Measurements from ENCODE around the gene THSD4.

Gene THSD4

GRCh38 chr15:71198846-71199245 is 83.6 kb downstream of the THSD4 start:
- no peak for DNase-seq (ENCODE audit: low read depth)
- TF ChIP-seq, protein P1, sequence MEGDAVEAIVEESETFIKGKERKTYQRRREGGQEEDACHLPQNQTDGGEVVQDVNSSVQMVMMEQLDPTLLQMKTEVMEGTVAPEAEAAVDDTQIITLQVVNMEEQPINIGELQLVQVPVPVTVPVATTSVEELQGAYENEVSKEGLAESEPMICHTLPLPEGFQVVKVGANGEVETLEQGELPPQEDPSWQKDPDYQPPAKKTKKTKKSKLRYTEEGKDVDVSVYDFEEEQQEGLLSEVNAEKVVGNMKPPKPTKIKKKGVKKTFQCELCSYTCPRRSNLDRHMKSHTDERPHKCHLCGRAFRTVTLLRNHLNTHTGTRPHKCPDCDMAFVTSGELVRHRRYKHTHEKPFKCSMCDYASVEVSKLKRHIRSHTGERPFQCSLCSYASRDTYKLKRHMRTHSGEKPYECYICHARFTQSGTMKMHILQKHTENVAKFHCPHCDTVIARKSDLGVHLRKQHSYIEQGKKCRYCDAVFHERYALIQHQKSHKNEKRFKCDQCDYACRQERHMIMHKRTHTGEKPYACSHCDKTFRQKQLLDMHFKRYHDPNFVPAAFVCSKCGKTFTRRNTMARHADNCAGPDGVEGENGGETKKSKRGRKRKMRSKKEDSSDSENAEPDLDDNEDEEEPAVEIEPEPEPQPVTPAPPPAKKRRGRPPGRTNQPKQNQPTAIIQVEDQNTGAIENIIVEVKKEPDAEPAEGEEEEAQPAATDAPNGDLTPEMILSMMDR (conservative IDR thresholded peaks at IDR 0.05; ENCODE audit: control insufficient read depth, insufficient read depth, low read depth, low read length) = no peak

GRCh38 chr15:71199384-71200351 is 84.4 kb downstream of the THSD4 start:
- no peak overlapping the region for H3K4me3 ChIP-seq (ENCODE audit: control insufficient read depth, low read depth, low read length)
- TF ChIP-seq, protein P1 (conservative IDR thresholded peaks at IDR 0.05; ENCODE audit: control insufficient read depth, insufficient read depth, low read depth, low read length) = no peak
- DNase-seq (ENCODE audit: low read depth) = no peak

More at GRCh38 chr15:71198846-71199245, 83.6 kb downstream of the THSD4 start:
- no peak overlapping the region for H3K4me3 ChIP-seq (ENCODE audit: control insufficient read depth, low read depth, low read length)

GRCh38 chr15:71201477-71201876 is 86.2 kb downstream of the THSD4 start:
- DNase-seq (ENCODE audit: low read depth) = no peak
- TF ChIP-seq, protein P1 (conservative IDR thresholded peaks at IDR 0.05; ENCODE audit: control insufficient read depth, insufficient read depth, low read depth, low read length) = no peak
- no peak overlapping the region for H3K4me3 ChIP-seq (ENCODE audit: control insufficient read depth, low read depth, low read length)

GRCh38 chr15:71202712-71203111 is 87.4 kb downstream of the THSD4 start:
- H3K4me3 ChIP-seq (ENCODE audit: control insufficient read depth, low read depth, low read length) = no peak overlapping the region
- DNase-seq (ENCODE audit: low read depth) = no peak
- TF ChIP-seq, protein P1 (conservative IDR thresholded peaks at IDR 0.05; ENCODE audit: control insufficient read depth, insufficient read depth, low read depth, low read length) = no peak

GRCh38 chr15:71203586-71204474 is 88.6 kb downstream of the THSD4 start:
- peak; percentile 67 for DNase-seq (ENCODE audit: low read depth)
- H3K4me3 ChIP-seq (ENCODE audit: control insufficient read depth, low read depth, low read length) = no peak overlapping the region
- TF ChIP-seq, protein P1 (conservative IDR thresholded peaks at IDR 0.05; ENCODE audit: control insufficient read depth, insufficient read depth, low read depth, low read length) = no peak

GRCh38 chr15:71207141-71207540 is 91.9 kb downstream of the THSD4 start:
- TF ChIP-seq, protein P1 (conservative IDR thresholded peaks at IDR 0.05; ENCODE audit: control insufficient read depth, insufficient read depth, low read depth, low read length) = no peak
- no peak overlapping the region for H3K4me3 ChIP-seq (ENCODE audit: control insufficient read depth, low read depth, low read length)
- no peak for DNase-seq (ENCODE audit: low read depth)
